Head of caudate nucleus (tissue), 42 donors: Measurements from ENCODE around the gene IL13RA1.
"Not testable (repeated sequence)": the region's sequence is repeated elsewhere in the genome, so short reads cannot be mapped to it uniquely, and the experiment has no call there.

Source experiments
- DNase-seq, 42 donors: peaks; one replicate each; pipeline versions ENCODE4 v3.0.0 to v3.0.0-alpha.2; 2020 to 2021; ENCODE audit warnings: mixed read lengths in 7 of 42
- intact Hi-C: fragments of 100-400 bp; cut with DNase I; formaldehyde crosslinking; loops from one replicate; pipeline ENCODE4 v1.15.0; 2022

Gene IL13RA1

DNA sequence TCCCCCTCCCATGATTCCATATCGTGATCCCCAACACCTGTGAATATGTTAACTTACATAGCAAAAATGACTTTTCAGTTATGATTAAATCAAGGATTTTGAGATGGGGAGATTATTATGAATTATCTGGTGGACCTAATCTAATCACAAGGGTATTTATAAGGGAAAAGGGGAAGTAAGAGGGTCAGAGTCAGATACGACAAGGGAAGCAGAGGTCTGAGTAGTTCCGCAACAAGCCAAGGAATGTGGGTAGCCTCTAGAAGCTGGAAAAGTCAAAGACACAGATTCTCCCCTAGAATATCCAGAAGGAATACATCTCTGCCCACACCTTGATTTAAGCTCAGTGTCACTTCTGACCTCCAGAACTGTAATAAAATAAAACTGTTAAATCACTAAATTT, 1.0 kb upstream of the IL13RA1 start:
- intact Hi-C loops, result no loop called here
- DNase-seq, result no peak

DNA sequence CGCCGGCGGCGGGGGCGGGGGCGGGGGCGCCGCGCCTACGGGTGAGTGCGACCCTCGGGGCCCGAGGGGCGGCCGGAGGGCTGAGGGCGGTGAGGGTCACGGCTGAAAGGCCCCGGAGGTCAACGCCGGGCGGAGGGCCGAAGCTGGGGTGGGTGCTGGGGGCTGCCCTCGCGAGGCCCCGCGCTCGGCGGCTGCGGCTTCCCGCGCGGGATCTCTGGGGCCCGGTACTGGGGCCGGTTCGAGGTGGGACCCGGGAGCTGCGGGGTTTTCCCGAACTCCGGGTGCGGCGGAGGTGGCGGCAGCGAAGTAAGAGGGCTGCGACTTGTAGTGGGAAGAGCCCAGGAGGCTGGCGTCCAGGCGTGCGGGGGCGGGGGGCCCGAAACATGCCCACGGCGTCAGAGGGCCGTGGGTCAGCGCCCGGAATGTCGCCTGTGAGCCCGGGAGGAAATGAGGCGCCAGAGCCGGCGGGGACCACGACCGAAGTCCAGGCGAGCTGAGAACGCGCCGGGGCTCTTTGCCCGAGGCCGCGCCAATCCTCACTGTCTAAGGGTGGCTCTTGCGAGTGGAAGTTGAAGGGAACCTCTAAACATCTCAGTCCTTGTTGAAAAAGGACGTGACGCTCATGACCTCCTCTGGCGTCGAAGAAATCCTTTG, 407 bp downstream of the IL13RA1 start:
- peak in 12 of 42 donors; percentile 7 to 45 (median 24) for DNase-seq
- intact Hi-C loops, result no loop called here

DNA sequence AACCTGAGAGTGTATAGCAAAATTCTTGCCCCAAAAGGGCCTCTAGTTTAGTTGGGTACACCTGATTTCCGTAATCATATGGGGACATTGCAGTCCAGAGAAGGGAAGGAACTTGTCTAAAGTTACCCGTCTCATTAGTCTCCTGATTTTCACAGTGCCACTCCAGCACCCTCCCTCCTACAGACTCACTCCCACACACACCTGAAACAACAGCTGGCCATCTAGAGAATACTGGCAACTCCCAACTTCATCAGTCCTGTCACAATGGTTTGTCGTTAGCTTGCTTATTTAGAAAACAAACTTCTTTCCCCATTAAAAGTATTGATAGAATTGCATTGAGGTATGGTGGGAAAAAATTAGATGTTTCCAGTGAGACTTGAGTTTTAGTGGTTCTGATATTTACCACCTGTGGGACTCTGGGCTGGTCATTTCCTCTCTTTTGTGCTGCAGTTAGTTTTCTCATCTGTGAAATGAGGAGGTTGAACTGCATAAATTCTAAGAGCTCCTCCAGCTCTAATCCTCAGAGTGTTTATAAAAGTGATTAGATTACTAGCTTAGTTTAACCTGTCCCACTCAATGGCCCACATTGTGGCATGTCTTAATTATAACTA, 1.7 kb downstream of the IL13RA1 start:
- no peak for DNase-seq
- intact Hi-C loops, result no loop called here

DNA sequence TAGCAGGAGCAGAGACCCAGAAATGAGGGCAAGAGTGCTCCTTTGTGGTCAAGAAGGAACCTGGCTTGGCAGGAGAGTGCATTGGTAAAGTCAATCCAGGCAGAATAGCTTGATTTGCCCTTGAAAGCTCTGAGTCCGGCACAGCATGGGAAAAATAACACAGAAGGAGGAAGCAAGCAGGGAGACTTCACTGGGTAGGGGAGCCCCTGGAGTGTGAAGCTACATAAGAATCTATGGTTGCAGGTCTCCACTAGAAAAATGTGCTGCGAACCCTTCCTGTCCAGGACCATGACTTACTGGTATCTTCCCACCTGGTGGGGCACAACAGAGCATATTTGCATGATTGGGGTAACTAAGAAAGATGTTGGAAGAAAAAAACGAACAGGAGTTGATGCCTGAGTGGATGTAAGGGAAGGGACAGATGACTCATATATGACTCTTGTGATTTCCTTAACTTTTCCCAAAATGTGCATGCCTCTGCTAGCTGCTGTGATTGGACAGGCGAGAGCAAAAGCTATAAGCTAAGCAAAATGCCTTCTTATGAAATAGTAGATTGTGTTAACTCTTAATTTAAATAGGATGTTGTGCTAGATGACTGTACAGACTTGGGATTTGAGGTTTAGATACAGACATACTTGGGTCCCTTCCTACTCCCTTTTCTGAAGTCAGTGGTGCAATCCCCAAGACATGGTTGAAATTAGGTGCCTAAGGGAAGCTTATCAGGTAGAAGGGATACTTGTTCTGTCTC, 3.3 kb downstream of the IL13RA1 start:
- intact Hi-C loops, result no loop called here
- DNase-seq, result no peak

DNA sequence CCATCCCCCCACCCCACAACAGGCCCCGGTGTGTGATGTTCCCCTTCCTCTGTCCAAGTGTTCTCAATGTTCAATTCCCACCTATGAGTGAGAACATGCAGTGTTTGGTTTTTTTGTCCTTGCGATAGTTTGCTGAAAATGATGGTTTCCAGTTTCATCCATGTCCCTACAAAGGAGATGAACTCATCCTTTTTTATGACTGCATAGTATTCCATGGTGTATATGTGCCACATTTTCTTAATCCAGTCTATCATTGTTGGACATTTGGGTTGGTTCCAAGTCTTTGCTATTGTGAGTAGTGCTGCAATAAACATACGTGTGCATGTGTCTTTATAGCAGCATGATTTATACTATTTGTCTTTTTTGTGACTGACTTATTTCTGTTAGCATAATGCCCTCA, 5.1 kb downstream of the IL13RA1 start:
- DNase-seq, intact Hi-C loops: not testable (repeated sequence)

DNA sequence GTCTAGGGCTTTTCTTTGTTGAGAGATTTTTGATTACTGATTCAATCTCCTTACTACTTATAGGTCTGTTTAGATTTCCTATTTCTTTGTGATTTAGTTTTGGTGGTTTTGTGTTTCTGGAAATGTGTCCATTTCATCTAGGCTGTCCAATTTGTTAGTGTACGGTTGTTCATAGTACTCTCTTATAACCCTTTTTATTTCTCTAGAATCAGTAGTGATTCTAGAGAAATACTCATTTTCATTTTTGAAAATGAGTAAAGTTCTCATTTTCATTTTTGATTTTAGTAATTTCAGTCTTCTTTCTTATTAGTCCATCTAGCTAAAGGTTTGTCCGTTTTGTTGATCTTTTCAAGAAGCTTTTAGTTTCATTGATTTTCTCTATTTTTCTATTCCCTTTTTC, 7.5 kb downstream of the IL13RA1 start:
- no peak for DNase-seq
- intact Hi-C loops, result no loop called here

DNA sequence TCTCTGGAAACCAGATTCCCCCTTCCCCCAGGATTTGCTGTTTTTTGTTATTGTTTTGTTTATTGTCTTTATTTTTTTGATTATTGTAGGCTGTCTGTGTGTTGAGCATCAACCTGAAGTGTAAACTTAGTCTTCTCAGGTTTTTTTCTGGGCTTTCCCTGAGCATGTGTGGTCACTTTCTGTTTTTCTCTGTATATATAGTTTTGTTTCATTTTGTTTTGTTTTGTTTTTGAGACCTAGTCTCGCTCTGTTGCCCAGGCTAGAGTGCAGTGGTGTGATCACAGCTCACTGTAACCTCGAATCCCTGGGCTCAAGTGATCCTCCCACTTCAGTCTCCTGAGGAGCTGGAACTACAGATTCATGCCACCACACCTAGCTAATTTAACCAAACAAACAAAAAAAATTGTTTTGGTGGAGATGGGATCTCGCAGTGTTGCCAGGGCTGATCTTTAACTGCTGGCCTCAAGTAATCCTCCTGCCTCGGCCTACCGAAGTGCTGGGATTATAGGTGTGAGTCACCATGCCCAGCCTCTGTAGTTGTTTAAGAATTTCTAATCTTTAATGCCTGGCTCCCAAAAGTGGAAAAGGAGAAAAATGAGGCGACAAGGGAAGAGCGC, 9.1 kb downstream of the IL13RA1 start:
- intact Hi-C loops, result no loop called here
- no peak for DNase-seq

DNA sequence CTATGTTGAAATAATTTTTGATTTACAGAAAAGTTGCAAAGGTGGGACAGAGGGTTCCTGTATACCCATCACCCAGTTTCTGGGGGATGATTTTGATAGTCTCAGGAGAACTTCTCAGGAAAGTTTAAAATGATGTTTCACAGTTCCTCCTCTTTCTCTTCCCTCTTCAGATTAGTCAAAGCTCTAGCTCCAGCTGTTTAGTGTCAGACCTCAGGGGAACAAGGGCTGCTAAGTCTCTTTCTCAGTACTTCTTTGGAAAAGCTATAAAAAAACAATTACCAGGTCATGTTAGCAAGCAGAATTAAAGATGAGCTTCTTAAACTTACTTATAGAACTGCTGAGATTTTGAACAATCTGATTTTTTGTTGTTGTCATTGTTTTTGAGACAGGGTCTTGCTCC, 12.2 kb downstream of the IL13RA1 start:
- DNase-seq, result no peak
- intact Hi-C loops, result no loop called here

DNA sequence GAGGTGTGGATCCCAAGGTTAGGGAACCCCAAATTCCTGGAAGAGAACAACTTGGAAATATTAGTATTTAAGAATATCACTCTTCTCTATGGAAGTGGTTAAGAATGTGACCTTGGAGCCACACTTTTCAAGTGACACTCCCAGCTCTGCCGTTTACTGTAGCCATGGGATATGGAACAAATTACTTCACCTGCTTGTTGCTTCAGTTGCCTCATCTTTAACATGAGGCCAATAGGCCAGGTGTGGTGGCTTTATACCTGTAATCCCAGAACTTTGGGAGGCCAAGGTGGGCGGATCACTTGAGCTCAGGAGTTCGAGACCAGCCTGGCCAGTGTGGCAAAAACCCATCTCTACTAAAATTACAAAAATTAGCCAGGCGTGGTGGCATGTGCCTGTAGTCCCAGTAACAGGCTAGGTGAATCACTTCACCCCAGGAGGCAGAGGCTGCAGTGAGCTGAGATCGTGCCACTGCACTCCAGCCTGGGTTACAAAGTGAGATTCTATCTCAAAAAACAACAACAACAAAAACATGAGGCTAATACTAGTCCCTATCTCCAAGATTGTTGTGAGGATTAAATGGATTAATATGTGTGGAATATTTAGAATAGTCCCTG, 13.0 kb downstream of the IL13RA1 start:
- no peak for DNase-seq
- intact Hi-C loops, result no loop called here

DNA sequence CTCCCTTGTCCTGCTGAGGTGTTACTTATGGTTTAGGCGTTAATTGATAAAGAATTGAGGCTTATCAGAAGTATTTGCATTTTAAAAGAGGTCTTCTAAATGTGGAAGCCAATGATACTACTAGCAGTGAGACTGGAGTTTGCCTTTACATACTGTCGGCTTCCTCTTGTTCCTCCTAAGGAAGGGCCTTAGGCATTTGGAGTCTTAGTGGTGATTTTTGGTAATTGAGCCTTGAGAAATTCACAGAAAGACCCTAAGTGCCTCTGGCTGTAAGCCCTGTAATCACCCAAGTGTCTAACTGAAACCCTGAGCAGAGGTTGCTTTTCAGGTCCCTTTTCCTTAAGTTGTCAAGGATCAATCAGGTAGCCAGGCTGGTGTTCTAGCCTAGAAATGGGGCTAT, 14.8 kb downstream of the IL13RA1 start:
- DNase-seq, result no peak
- intact Hi-C loops, result no loop called here

DNA sequence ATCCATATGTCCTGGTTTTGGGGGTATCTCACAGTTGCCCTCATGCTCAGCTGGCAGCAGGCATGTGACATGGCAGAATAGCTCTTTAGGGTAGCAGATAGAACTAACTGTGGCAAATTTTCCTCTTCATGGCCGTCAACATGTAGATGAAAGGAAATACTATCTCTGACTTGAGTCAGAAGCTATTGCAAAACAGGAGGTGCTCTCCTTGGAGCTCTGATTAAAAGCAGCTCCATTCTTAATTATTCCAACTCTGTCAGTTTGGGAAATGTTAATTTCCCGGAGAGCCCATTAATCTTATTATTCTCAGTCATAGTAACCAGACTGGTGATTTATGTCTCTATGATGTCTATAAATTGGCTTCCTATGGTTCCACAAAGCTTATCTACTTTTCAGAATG, 18.2 kb downstream of the IL13RA1 start:
- intact Hi-C loops, result no loop called here
- no peak for DNase-seq

DNA sequence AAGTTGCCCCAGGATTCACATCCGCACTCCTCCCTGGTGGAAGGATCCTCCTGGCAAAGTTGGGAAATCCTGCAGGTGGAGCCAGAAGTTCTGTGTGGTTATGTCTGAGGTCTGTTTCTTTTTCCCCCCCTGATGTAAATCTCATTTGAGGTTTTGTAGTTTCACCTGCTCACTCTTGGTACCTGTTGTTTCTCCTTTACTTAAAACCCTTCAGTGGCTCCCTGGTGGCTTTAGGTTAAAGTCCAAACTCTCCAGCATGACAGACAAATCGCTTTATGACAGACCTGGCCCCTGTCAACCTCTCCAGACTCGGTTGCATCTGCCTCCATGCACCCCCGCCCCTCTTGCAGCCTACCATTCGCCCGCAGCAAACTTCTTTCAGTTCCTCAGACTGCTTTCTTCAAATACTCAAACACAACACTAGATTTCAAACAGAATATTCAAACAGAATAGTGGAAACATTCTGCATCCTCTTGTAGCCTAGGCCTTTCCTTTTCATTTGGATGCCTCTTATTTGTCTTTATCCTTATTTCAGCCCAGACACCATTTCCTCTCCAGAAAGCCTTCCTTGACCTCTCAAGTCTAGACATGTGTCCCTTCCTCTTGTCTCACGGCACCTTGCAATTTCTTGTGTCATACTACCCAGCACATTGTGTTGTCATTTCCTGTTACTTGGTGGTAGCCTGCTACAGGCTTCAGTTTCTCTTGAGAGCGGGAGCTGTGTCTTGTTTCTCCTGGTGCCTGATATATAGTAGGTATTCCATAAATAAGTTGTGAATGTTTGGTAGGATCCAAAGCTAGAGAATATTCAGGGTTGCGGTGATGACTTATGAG, 24.8 kb downstream of the IL13RA1 start:
- no peak for DNase-seq
- intact Hi-C loops, result no loop called here

DNA sequence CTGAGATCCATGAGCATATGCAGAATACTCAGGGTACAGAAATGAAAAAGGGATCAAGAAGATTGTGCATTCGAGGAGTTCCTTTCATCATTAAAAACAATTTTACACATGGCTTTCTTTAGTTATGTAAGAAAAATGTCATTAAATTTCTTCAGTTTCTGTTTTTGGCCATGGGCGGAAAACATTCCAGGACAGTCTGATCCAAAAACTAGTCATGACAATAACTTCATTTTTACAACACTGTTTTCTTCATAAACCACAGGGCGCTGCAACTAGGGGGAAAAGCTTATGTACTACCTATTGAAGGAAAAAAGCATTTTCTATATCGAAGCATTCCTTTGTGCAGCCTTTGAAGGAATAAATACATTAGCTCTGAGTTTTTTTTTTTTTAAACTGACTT, 28.2 kb downstream of the IL13RA1 start:
- intact Hi-C loops, result no loop called here
- DNase-seq, result no peak

DNA sequence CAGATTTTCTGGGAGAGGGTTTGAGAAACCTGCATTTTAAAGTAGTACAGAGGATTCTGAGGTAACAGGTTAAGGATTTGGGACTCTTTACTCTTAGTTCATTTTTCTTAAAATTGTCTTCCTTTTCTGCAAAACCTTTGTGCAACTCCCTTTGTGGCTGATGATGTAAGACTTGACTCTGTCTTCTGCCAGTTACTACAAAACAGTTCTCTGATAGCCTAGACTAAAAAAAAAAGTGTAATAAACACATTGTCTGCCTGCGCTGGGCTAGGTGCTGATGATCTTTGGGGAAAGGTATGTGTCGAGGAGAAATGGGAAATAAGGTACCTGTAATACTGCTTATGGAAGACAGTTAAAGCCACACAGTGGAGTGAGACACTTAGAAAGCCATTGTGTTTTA, 28.7 kb downstream of the IL13RA1 start:
- no peak for DNase-seq
- intact Hi-C loops, result no loop called here

DNA sequence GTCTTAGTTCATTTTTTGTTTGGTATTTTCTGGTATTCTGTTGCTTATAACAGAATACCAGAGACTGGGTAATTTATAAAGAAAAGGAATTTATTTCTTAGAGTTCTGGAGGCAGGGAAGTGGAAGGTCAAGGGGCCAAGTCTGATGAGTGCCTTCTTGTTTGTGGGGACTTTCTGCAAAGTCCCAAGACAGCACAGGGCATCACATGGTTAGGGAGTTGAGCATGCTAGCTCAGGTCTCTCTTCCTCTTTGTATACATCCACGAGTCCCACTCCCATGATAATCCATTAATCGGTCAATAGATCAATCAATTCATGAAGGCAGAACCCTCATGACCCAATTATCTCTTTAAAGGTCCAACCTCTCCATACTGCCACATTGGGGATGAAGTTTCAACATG, 31.1 kb downstream of the IL13RA1 start:
- DNase-seq, result no peak
- intact Hi-C loops, result no loop called here

DNA sequence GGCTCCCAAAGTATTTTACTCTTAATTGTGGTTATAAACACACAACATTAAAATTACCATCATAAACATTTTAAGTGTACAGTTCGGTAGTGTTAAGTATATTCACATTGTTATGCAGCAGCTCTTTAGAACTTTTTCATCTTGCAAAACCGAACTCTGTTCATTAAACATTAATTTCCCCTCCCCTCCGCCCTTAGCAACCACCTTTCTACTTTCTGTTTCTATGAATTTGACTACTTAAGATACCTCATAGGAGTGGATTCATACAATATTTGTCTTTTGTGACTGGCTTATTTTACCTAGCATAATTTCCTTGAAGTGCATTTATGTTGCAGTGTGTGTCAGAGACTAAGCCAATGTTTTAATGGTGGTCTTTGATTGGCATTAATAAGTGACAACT, 32.6 kb downstream of the IL13RA1 start:
- intact Hi-C loops, result no loop called here
- DNase-seq, result no peak

DNA sequence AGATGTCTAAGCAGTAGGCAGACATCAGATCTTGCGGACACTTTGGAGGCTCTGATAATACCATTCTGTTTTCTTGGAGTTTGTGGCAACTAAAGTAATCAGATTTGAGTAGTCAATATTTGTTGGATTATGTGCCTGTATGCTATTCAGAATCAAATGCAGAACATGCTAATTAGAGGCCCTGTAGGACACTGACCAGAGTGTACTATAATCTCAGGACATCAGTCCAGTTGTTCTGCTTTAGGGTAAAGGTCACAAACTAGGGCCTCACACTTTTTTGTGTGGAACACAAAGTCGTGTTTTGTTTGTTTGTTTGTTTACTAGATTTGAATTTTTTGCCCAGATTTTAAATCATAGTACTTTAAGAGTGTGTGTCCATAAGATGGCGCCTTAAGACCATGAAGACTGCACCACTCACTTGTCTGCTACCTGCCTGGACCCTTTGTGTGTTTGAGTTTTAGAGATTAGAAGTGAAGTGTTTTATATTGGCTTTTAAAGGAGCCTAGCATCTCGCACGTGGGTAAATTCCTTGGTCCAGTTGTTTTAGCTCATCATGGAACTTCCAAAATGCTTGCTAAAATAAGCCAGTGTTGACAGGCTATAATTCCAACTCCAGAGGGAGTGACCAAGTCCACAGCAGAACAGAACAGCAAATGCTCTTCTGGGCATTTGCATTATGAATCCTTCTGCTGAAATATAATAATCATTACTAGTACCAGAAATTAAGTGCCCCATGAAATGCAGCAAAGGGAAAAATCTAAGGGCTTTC, 34.7 kb downstream of the IL13RA1 start:
- intact Hi-C loops, result no loop called here

DNA sequence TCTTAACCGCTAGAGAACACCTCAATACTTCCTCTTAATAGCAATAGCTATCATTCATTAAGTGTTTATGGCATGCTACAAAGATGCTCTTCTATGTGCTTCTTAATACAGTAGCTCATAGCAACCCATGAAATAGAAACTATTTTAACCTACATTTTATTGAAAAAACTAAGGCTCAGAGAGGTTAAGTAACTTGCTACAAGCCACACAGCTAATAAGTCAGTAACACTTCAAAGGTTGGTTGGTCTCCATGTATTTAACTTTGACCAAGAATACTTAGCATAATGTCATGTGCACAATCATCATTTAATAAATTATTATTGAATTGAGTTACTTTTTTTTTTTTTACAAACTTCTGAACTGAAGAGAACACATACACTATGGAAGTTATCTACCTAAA, 36.1 kb downstream of the IL13RA1 start:
- DNase-seq, result no peak
- intact Hi-C loops, result no loop called here

More for the DNA sequence above, 34.7 kb downstream of the IL13RA1 start:
- DNase-seq, result peak in 1 of 42 donors; percentile 2
